Purkinje cell (primary cell): ENCODE data around the gene OR4S1. TPM values are rescaled to one million over a fixed set of nuclear protein-coding genes. Genes with fewer than 3 reads are reported as not detected.

Experiments
- polyA plus RNA-seq: library from polyadenylated mRNA; unstranded; fragments of >200 nt; fragmentation: Nextera tagmentation; gene quantifications from 2 replicates; pipeline ENCODE4 v1.2.1, GENCODE V29; 2014

OR4S1 gene, protein sequence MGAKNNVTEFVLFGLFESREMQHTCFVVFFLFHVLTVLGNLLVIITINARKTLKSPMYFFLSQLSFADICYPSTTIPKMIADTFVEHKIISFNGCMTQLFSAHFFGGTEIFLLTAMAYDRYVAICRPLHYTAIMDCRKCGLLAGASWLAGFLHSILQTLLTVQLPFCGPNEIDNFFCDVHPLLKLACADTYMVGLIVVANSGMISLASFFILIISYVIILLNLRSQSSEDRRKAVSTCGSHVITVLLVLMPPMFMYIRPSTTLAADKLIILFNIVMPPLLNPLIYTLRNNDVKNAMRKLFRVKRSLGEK
- polyA plus RNA-seq = not detected in 2 replicates

GRCh38 chr11:48305923-48306322 is at the start of gene OR4S1:
OR4S1 (plus strand) TSS chr11:48306223; CDS start chr11:48306223, 0 bp downstream.

GRCh38 chr11:48263423-48263911 is 42.6 kb upstream of the OR4S1 start, which contains the start of gene OR4X1:
OR4X1 (plus strand) TSS chr11:48263861; CDS start chr11:48263861, 0 bp downstream.

DNA sequence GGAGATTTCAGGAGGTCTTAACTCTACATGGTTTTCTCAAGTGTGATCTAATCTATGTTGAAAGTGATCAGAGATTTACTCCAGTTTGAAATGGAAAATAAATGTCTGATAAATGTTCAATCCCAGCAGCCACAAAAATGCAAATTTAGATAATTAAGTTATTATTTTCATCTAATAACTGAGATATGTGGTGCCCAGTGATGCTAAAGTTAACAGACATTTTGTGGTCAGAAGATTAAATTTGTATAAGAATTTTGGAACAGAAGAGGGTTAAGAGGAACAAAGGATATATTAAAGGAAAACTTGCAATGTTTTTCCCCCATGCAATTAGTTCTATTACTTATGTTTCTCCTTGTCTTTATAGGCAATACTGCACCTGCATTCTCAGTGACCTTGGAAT is 18.6 kb downstream of the OR4S1 start, which contains the start of gene OR4C3:
Gene OR4C3, plus strand, starts transcription at position 301 of the 400 bp plus-strand sequence. CDS start 102 bp downstream, outside the sequence.

Other genes starting within 250 kb of the OR4S1 start
- not detected in 2 replicates for gene OR4B1, start 89.4 kb upstream of the OR4S1 start, polyA plus RNA-seq
- not detected in 2 replicates for gene OR4X2, start 61.1 kb upstream of the OR4S1 start, polyA plus RNA-seq
- not detected in 2 replicates for gene OR4X1, start 42.4 kb upstream of the OR4S1 start, polyA plus RNA-seq
- gene OR4C3, start 18.7 kb downstream of the OR4S1 start, polyA plus RNA-seq = not detected in 2 replicates
- not detected in 2 replicates for gene OR4C5, start 60.2 kb downstream of the OR4S1 start, polyA plus RNA-seq
- gene OR4A47, start 182.6 kb downstream of the OR4S1 start, polyA plus RNA-seq = not detected in 2 replicates